HG02798 (cell line): ENCODE measurements around the gene CCDC27.
"Not testable (repeated sequence)": the region's sequence is repeated elsewhere in the genome, so short reads cannot be mapped to it uniquely, and the experiment has no call there.

ENCODE experiments used
- ATAC-seq: cut with Tn5 transposase; IDR thresholded peaks from one replicate; pipeline ENCODE4 v1.9.1; 2021; ENCODE audit warnings: mild to moderate bottlenecking; ENCODE audit not compliant: unreplicated experiment, poor library complexity

Gene CCDC27

GRCh38 chr1:3735027-3735681 lies 17.1 kb upstream of the CCDC27 start:
- no peak for ATAC-seq

- no peak for ATAC-seq
Observed at GRCh38 chr1:3735688-3736087, 16.6 kb upstream of the CCDC27 start.

DNA sequence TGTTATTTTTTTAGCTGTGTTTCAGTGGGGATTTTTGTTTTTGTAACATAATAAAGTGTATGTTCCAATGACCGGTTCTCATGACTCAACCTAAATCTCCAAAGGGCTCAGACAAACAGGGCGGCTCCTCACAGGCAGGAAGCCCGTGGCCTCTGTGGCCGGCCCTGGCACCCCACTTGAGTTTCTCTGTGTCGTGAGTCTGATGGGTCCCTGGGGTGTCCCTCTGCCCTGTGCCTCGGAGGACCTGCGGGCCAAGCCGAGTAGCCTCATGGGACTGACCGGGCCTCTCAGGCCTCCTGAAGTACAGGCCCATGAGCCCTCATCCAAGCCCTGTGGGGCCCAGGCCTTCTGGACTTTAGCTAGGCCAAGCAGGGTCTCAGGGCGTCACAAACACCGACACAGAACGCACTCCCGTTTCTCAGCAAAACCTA lies 16.1 kb upstream of the CCDC27 start:
- no peak for ATAC-seq

GRCh38 chr1:3736708-3737107 lies 15.5 kb upstream of the CCDC27 start:
- no peak for ATAC-seq

DNA sequence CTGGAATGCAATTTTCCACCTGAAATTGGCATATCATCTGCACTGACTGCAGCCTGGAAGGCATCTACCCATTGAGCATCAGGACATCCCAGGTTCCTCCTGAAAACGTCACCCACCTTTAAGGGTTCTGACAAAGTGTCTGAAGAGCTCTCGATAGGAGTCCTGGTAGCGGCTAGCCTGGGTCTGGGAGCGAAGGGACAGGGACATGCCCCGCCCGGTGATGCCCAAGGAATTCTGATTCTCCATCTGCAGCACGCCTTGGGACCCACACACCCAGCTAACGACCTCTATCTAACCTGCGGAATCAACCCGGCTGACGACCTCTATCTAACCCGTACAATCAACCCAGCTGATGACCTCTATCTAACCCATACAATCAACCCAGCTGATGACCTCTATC lies 13.3 kb upstream of the CCDC27 start:
- ATAC-seq: no peak

DNA sequence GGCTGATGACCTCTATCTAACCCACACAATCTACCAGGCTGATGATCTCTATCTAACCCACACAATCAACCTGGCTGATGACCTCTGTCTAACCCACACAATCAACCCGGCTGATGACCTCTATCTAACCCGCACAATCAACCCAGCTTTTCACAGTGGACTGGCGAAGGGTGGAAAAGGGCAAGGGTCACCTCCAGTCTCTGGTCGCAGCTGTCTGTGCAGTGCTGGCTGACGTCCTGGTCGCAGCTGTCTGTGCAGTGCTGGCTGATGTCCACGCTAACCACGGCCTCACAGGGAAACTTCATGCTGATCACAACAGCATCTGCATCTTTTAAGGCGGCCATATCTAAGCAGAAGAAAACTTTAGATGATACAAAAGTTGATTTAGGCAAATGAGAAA lies 12.2 kb upstream of the CCDC27 start:
- no peak for ATAC-seq

- ATAC-seq: no peak
Observed at GRCh38 chr1:3740752-3741151, 11.5 kb upstream of the CCDC27 start.

DNA sequence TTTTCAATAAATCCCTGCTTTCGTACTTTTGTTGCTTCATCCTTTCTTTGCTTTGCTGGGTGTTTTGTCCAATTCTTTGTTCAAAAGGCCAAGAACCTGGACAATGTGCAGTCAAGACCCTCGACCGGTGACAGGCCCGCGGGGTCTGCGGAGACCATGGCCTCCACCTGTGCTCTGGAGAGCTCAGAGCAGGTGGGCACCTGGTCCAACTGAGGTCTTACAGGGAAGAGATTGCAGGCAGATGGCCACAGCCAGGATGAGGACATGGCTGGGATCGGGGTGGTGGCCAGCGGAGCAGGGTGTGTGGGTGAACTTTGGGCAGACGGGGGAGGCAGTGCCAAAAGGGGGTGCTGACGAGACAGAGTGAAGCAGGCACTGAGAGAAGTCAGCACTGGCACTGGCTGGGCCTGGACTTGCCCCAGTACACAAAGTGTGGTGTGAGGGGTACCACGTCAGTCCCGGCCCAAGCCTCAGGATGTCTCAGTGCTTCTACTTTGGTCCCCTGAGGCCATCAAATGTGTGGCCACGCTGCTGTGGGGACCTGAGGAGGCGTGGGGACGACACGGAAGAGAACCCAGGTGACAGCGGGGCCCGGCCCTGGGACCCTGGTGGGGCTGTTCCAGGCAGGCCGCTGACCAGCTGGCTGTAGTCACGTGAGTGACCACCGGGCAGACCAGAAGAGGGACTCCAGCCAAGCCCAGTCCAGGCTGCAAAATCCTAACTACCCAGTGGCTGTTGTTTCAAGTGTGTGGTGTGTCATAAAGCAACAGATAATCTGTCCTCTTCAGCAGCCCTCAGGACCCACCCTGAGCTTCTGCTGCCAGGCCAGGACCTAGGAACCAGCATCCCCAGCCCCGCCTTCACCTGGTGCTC lies 10.4 kb upstream of the CCDC27 start:
- ATAC-seq: no peak

DNA sequence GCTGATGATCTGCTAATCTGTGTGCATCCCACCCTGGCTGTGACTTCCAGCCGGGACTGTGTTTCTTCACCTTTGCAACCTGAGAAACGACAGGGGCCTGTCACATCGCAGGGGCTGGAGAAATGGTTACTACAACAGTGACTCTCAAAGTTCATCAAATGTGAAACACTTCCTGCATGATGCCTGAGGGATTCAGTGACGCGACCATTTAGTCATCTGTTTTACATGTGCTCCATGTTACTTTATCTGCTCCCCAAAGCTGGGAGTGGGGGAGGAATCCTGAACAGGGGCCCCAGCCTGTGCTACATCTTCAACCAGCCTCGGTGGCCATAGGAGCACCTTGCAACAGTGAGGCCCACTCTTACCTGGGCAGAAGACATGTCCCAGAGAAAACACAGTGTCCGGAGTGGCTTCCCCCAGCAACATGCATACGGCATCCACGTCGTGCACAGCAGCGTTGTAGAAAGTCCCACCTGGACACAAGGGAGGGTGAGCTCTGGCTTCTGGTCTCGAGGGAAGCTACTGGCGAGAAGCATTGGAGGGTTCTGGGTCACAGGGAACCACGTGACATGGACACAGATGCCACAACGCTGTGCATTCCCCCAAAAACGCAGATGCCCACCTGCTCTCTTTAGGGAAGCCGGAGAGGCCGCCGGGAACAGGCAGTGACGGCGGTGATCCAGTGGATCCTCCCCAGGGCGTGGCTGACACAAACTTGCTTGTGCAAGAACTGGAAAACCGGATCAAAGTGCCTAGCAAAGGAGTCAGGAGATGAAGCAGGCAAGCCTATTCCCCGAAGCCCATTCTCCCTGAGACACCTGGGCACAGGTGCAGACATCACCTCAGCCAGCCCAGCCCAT lies 9.6 kb upstream of the CCDC27 start:
- ATAC-seq: no peak

DNA sequence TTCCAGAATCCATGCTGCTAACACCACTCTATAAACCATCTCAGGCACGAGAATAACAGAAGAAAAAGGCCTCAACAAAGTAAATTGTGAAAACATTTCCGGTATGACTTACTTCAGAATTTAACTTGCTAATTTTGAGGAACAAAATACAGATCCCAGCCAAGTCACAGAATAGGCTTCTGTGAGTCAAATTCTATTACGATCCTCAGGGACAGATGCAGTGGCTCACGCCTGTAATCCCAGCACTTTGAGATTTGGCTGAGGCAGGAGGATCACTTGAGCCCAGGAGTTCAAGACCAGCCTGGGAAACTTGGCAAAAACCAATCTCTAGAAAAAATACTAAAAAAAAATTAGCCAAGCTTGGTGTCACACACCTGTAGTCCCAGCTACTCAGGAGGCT lies 8.8 kb upstream of the CCDC27 start:
- no peak for ATAC-seq

- ATAC-seq: no peak
Observed at GRCh38 chr1:3743826-3744225, 8.4 kb upstream of the CCDC27 start.

GRCh38 chr1:3744646-3745045 lies 7.6 kb upstream of the CCDC27 start:
- no peak for ATAC-seq

DNA sequence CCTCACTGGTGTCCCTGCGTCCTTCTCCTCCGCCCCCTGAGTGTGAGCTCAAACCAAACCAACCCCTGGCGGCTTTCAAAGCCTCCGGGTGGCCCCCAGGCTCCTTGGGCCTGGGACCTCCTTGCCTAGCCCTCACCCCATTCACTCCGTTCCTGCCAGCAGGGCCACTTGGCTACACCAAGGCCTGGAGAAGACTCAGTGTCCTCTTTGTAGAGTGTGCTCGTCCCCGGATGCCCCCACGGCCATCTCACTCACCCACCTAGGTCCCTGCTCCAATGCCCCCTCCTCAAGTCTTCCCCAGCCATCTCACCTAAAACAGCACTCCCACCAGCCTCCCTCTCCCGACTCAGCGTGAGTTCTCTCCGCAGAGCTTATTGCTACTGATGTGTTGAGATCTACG lies 7.2 kb upstream of the CCDC27 start:
- ATAC-seq: no peak

DNA sequence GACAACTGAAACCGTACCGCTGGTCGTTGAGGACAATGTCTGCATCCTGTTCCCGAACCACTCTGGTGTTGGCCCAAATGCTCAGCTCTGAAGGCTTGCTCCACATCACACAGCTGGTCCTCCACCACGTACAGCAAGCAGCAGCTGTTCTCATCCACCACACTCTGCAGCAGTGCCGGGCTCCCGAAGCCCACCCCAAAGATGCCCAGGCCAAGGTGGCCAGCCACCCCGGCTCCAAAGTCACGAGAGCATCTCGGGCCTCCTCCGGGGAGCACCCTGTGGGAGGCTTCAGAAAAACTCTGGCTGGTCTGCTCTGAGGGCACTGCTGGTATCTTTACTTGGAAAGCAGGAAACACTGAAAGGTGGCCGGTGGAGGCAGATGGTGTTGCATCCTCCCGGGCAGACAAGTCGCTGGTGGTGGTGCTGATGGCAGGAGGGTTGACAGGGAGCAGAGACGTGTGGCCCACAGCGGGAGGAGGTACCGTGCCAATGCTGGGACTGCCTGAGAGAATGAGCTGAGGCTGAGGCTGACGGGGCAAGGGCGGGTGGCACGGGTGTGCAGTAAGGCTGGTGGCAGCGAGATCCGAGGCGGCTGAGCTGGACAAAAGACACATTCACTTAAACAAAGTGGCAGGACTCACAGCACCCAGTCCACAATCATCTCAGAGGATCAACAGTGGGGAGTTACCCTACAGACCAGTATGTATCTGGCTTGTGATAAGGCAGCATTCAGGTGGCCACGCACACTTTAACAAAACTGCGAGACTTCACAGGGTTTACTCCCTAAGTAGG lies 6.5 kb upstream of the CCDC27 start:
- no peak for ATAC-seq

DNA sequence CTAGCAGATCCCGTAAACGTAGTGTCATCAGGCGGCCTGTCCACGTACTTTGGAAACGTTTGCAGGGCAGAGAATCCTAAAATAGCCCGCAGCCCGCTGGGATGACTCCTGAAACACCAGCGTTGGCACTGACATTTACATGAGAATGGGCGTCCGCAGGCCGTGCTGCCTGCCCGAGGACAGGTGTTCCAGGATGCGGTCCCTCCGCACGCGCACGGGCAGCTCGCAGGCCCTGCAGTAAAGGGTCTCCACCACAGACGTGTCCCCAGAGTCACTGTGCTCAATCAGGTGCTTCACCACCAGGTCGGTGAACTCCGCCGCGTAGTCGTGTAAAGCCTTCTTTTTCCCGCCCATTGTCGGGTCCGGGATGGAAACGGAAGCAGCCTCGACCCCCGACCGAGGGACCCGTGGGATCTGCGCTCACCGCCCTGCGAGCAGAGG lies 5.8 kb upstream of the CCDC27 start:
- ATAC-seq: no peak

GRCh38 chr1:3746830-3747521 lies 5.3 kb upstream of the CCDC27 start:
- peak; percentile 84 for ATAC-seq

- ATAC-seq: no peak
Observed at GRCh38 chr1:3747522-3747848, 4.8 kb upstream of the CCDC27 start.

GRCh38 chr1:3747903-3748302 lies 4.3 kb upstream of the CCDC27 start:
- no peak for ATAC-seq

GRCh38 chr1:3748316-3748900 lies 3.8 kb upstream of the CCDC27 start:
- ATAC-seq: not testable (repeated sequence)
